Smooth muscle cell (in vitro differentiated cells): Measurements from ENCODE around the gene SMCO4. TPM values are rescaled to one million over a fixed set of nuclear protein-coding genes. Genes with fewer than 3 reads are reported as not detected.

Experiments used
- DNase-seq: peaks from one replicate; lab custom pipeline; 2025; ENCODE audit not compliant: unreplicated experiment; lab: John Stamatoyannopoulos, UW
- H2AFZ ChIP-seq: fragments of 200-600 bp; sonication (generic); 2 replicates; pipeline ENCODE4 v1.6.0; 2016; ENCODE audit warnings: antibody characterized with exemption, low read depth, mild to moderate bottlenecking
- H3F3A ChIP-seq: fragments of 200-600 bp; sonication (generic); 2 replicates; pipeline ENCODE4 v1.6.0; 2017; ENCODE audit warnings: antibody characterized with exemption, low read depth
- H3K27ac ChIP-seq: fragments of 200-600 bp; sonication (generic); 2 replicates; pipeline ENCODE4 v1.5.1; 2016; ENCODE audit warnings: low read depth, mild to moderate bottlenecking
- H3K27me3 ChIP-seq: fragments of 200-600 bp; sonication (generic); 2 replicates; pipeline ENCODE4 v1.6.1; 2016; ENCODE audit warnings: low read depth, mild to moderate bottlenecking
- H3K36me3 ChIP-seq: fragments of 200-600 bp; sonication (generic); 2 replicates; pipeline ENCODE4 v1.5.1; 2016; ENCODE audit warnings: low read depth
- H3K4me1 ChIP-seq: fragments of 200-600 bp; sonication (generic); 2 replicates; pipeline ENCODE4 v1.5.1; 2016; ENCODE audit warnings: low read depth
- H3K4me2 ChIP-seq: fragments of 200-600 bp; sonication (generic); 2 replicates; pipeline ENCODE4 v1.6.0; 2016; ENCODE audit warnings: mild to moderate bottlenecking
- H3K4me3 ChIP-seq: fragments of 200-600 bp; sonication (generic); 2 replicates; pipeline ENCODE4 v1.5.1; 2016; ENCODE audit warnings: mild to moderate bottlenecking
- H3K79me2 ChIP-seq: fragments of 200-600 bp; sonication (generic); 2 replicates; pipeline ENCODE4 v1.6.0; 2016; ENCODE audit warnings: low read depth, mild to moderate bottlenecking
- H3K9ac ChIP-seq: fragments of 200-600 bp; sonication (generic); 2 replicates; pipeline ENCODE4 v1.6.0; 2016; ENCODE audit warnings: low read depth
- H3K9me3 ChIP-seq: fragments of 200-600 bp; sonication (generic); replicated peaks from 2 replicates; pipeline ENCODE4 v1.5.1; 2016; ENCODE audit warnings: low read depth
- H4K20me1 ChIP-seq: fragments of 200-600 bp; sonication (generic); 2 replicates; pipeline ENCODE4 v1.6.0; 2016; ENCODE audit warnings: low read depth
- CTCF ChIP-seq: fragments of 200-600 bp; sonication (generic); IDR thresholded peaks from 2 replicates; pipeline ENCODE4 v1.5.1; 2017; ENCODE audit warnings: borderline replicate concordance, mild to moderate bottlenecking, antibody characterized with exemption; ENCODE audit not compliant: insufficient read depth, poor library complexity, severe bottlenecking
- WGBS: methylation state at CpG from one replicate; pipeline ENCODE4 v1.1.7; 2016; ENCODE audit warnings: low lambda C conversion rate; 5-methylcytosine and 5-hydroxymethylcytosine counted together
- polyA plus RNA-seq: library from polyadenylated mRNA; unstranded; fragments of >200 nt; fragmentation: Nextera tagmentation; extraction: Ambion mirVana; gene quantifications from 2 replicates; pipeline ENCODE4 v1.2.1, GENCODE V29; 2016
- total RNA-seq: library from RNA; depleted of rRNA; stranded (reverse); fragments of >200 nt; gene quantifications from 2 replicates; pipeline ENCODE4 v1.2.3, GENCODE V29; 2014

The SMCO4 gene
- total and polyA plus RNA-seq, 2 experiments from 2014 or later = 13.8 to 50.7 TPM

GRCh38 chr11:93517041-93517440, 26.1 kb downstream of the SMCO4 start:
- no peak for TF ChIP-seq CTCF
- H3K4me1 ChIP-seq = peaks cover 10% of the 10 kb centered on the region
- no peaks in the 10 kb centered on the region for H3K9me3 ChIP-seq
- H3K4me3 ChIP-seq = no peak overlapping the region
- no peak overlapping the region for H2AFZ ChIP-seq
- H3K4me2 ChIP-seq = no peak overlapping the region
- H3K36me3 ChIP-seq = no peaks in the 10 kb centered on the region
- WGBS = 95% methylated on average over 4 of the region's 4 CpGs
- H3K27ac ChIP-seq = no peak overlapping the region
- peaks cover 35% of the 10 kb centered on the region for H3K79me2 ChIP-seq
- no peak for DNase-seq
- H3F3A ChIP-seq = no peaks in the 10 kb centered on the region
- H3K27me3 ChIP-seq = no peaks in the 10 kb centered on the region
- peaks cover 89% of the 10 kb centered on the region for H4K20me1 ChIP-seq
- H3K9ac ChIP-seq = no peak overlapping the region

- Histone ChIP-seq H3F3A (no peaks in the 10 kb centered on the region), H3K79me2 (peaks cover 33% of the 10 kb centered on the region), H2AFZ (no peak overlapping the region), H3K36me3 (no peaks in the 10 kb centered on the region), H3K9me3 (no peaks in the 10 kb centered on the region), H3K4me1 (peaks cover 10% of the 10 kb centered on the region), H3K9ac (no peak overlapping the region), H3K27me3 (no peaks in the 10 kb centered on the region), H3K27ac (no peak overlapping the region), H3K4me3 (no peak overlapping the region), H3K4me2 (no peak overlapping the region), H4K20me1 (peaks cover 74% of the 10 kb centered on the region)
- 79% methylated on average over 5 of the region's 5 CpGs for WGBS
- TF ChIP-seq CTCF = no peak
- no peak for DNase-seq
Observed at GRCh38 chr11:93515441-93516025, 27.7 kb downstream of the SMCO4 start.

GRCh38 chr11:93514712-93515111, 28.5 kb downstream of the SMCO4 start:
- Histone ChIP-seq H3K9ac (no peak overlapping the region), H3K9me3 (no peaks in the 10 kb centered on the region), H3K27ac (no peak overlapping the region), H3K79me2 (peaks cover 33% of the 10 kb centered on the region), H3K4me1 (peaks cover 9% of the 10 kb centered on the region), H3K4me2 (no peak overlapping the region), H2AFZ (no peak overlapping the region), H3F3A (no peaks in the 10 kb centered on the region), H3K36me3 (no peaks in the 10 kb centered on the region), H3K27me3 (no peaks in the 10 kb centered on the region), H4K20me1 (peaks cover 66% of the 10 kb centered on the region), H3K4me3 (no peak overlapping the region)
- 85% methylated on average over 4 of the region's 4 CpGs for WGBS
- no peak for DNase-seq
- no peak for TF ChIP-seq CTCF

GRCh38 chr11:93513772-93514171, 29.4 kb downstream of the SMCO4 start:
- Histone ChIP-seq H3K79me2 (peaks cover 40% of the 10 kb centered on the region), H3K36me3 (no peaks in the 10 kb centered on the region), H3K4me1 (no peaks in the 10 kb centered on the region), H3K9ac (no peak overlapping the region), H3K27me3 (no peaks in the 10 kb centered on the region), H4K20me1 (peaks cover 65% of the 10 kb centered on the region), H3K4me3 (no peak overlapping the region), H3K4me2 (no peak overlapping the region), H2AFZ (no peak overlapping the region), H3K27ac (no peak overlapping the region), H3F3A (no peaks in the 10 kb centered on the region), H3K9me3 (no peaks in the 10 kb centered on the region)
- WGBS = 92% methylated on average over 4 of the region's 4 CpGs
- DNase-seq = no peak
- no peak for TF ChIP-seq CTCF
